ENCODE data around the gene ITFG1. TPM values are rescaled to one million over a fixed set of nuclear protein-coding genes. Genes with fewer than 3 reads are reported as not detected.
"Not testable (repeated sequence)": the region's sequence is repeated elsewhere in the genome, so short reads cannot be mapped to it uniquely, and the experiment has no call there.

ITFG1 gene
- total and polyA plus RNA-seq, 2 of the 13 experiments (the other 11 are each of a cell fraction or from before 2014, with no cell fraction given), result 74.5 to 150 TPM

DNA sequence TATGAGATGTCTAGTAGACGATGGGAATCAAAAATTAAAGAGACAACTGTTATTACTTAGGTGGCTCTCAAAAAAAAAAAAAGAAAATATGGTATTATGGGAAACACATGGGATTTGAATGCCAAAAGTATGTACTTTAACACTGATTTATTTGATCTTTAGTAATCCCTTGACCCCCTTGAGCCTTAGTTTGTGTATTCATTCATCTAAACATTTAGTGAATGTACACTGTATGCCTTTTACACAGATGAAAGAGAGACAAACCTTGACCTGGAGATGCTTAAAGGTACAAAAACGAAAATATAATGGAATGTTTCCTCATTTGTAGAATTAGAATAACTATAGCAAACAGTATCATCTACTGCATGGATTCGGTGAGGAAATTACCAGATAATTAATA is 278.5 kb downstream of the ITFG1 start (continued):
- no peak for TF ChIP-seq ZNF704 (CRISPR knock-in tag; IDR thresholded peaks at IDR 0.05; ENCODE audit: borderline replicate concordance)
- TF ChIP-seq ZNF570 (CRISPR knock-in tag; IDR thresholded peaks at IDR 0.05; ENCODE audit: borderline replicate concordance), result no peak
- no peak for TF ChIP-seq ARID2 (CRISPR knock-in tag; IDR thresholded peaks at IDR 0.05; ENCODE audit: borderline replicate concordance)
- no peak for TF ChIP-seq FOXC1 (CRISPR knock-in tag; IDR thresholded peaks at IDR 0.05; ENCODE audit: borderline replicate concordance)
- TF ChIP-seq ATF3 (CRISPR knock-in tag; IDR thresholded peaks at IDR 0.05), result no peak
- no peak for TF ChIP-seq KLF9 (CRISPR knock-in tag; IDR thresholded peaks at IDR 0.05; ENCODE audit: low read depth)
- peak in 1 of 2 experiments; percentile 73; a peak in 2 of 4 replicates for TF ChIP-seq NR2F1 (CRISPR knock-in tag; IDR thresholded peaks at IDR 0.05)
- TF ChIP-seq, protein P1, sequence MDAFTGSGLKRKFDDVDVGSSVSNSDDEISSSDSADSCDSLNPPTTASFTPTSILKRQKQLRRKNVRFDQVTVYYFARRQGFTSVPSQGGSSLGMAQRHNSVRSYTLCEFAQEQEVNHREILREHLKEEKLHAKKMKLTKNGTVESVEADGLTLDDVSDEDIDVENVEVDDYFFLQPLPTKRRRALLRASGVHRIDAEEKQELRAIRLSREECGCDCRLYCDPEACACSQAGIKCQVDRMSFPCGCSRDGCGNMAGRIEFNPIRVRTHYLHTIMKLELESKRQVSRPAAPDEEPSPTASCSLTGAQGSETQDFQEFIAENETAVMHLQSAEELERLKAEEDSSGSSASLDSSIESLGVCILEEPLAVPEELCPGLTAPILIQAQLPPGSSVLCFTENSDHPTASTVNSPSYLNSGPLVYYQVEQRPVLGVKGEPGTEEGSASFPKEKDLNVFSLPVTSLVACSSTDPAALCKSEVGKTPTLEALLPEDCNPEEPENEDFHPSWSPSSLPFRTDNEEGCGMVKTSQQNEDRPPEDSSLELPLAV (CRISPR knock-in tag; conservative IDR thresholded peaks at IDR 0.05; ENCODE audit: low read depth), result no peak
- no peak for TF ChIP-seq MIER2 (CRISPR knock-in tag; IDR thresholded peaks at IDR 0.05)
- no peak for TF ChIP-seq HDAC1 (CRISPR knock-in tag; IDR thresholded peaks at IDR 0.05)
- no peak for TF ChIP-seq ZNF329 (CRISPR knock-in tag; IDR thresholded peaks at IDR 0.05; ENCODE audit: low read depth)
- TF ChIP-seq EP300 (IDR thresholded peaks at IDR 0.05; ENCODE audit: low read depth in 2 of 2, low read length in 2 of 2), result 0 out of 4 replicates have a peak, but pooled peaks of 1 of the 2 experiments have one; percentile 17
- no peak for TF ChIP-seq EP300 (CRISPR knock-in tag; IDR thresholded peaks at IDR 0.05; ENCODE audit: borderline replicate concordance)

GRCh38 chr16:47181066-47181465 is 279.8 kb downstream of the ITFG1 start:
- intact Hi-C loops (cut with micrococcal nuclease; ENCODE audit: unreplicated experiment); H4K20me1 ChIP-seq (ENCODE audit: insufficient read depth, low read length); H2AFZ ChIP-seq (ENCODE audit: low read length); FAIRE-seq; in situ Hi-C loops (cut with HindIII; ENCODE audit: extremely low pct_ligation_motif_present, low pct_unique_long_range_greater_than_20kb); H3K79me2 ChIP-seq (ENCODE audit: insufficient read depth, low read length); H3K9me3 ChIP-seq (ENCODE audit: low read length); DNase-seq (ENCODE audit: low spot score); H3K36me3 ChIP-seq (replicated peaks in 1 of 2; ENCODE audit: control insufficient read depth in 1 of 2, insufficient read depth in 2 of 2, low read length in 2 of 2); H3K4me3 ChIP-seq (replicated peaks in 1 of 3; ENCODE audit: insufficient read depth in 1 of 3, low read depth in 2 of 3, low read length in 3 of 3); H3K9ac ChIP-seq (ENCODE audit: insufficient read depth, low read depth, low read length); CTCF ChIA-PET (ENCODE audit: low intra/inter-chr PET ratio, low total read pairs); H3K27me3 ChIP-seq (ENCODE audit: control insufficient read depth in 1 of 2, insufficient read depth in 2 of 2, low read length in 2 of 2); H3K27ac ChIP-seq (ENCODE audit: extremely low read length, insufficient read depth, low read length); ATAC-seq; BruUV-seq (replicated peaks); H3K4me2 ChIP-seq (ENCODE audit: low read depth, low read length); POLR2A ChIA-PET: not testable (repeated sequence)
- peaks cover 12% of the 10 kb centered on the region for H3K4me1 ChIP-seq (ENCODE audit: insufficient read depth, low read length)
- WGBS (ENCODE audit: low lambda C conversion rate), result over 99% methylated on average over 16 of the region's 31 CpGs

Data from HepG2 (cell line).